Testis (tissue), 3 donors: Measurements from ENCODE around the gene BEND3. TPM values are rescaled to one million over a fixed set of nuclear protein-coding genes. Genes with fewer than 3 reads are reported as not detected.

Experiments used
- DNase-seq: peaks from one replicate; pipeline ENCODE4 v3.0.0-alpha.2; 2019
- H3K27ac ChIP-seq, 2 donors: fragments of 200-600 bp; sonication (generic); one replicate each; pipeline ENCODE4 v1.5.1; 2019
- H3K27me3 ChIP-seq: fragments of 200-600 bp; sonication (generic); one replicate; pipeline ENCODE4 v1.5.1; 2019
- H3K36me3 ChIP-seq: fragments of 200-600 bp; sonication (generic); one replicate; pipeline ENCODE4 v1.5.1; 2017; ENCODE audit warnings: low read depth; ENCODE audit errors: missing control alignments
- H3K4me1 ChIP-seq: fragments of 200-600 bp; sonication (generic); one replicate; pipeline ENCODE4 v1.5.1; 2019
- H3K4me3 ChIP-seq, 2 donors: fragments of 200-600 bp; sonication (generic); one replicate each; pipeline ENCODE4 v1.5.1; 2017 to 2019
- H3K9me3 ChIP-seq: fragments of 200-600 bp; sonication (generic); one replicate; pipeline ENCODE4 v1.5.1; 2017
- CTCF ChIP-seq, 3 experiments: fragments of 450-650 bp in 2 of 3; fragments of 200-600 bp in 1 of 3; sonication (generic) in 1 of 3; IDR thresholded peaks; one replicate each; pipeline ENCODE4 v1.5.1; 2016 to 2019; ENCODE audit warnings: antibody characterized with exemption in 3 of 3, mild to moderate bottlenecking in 2 of 3, moderate library complexity in 1 of 3
- POLR2A ChIP-seq: fragments of 450-650 bp; IDR thresholded peaks from one replicate; pipeline ENCODE4 v1.6.1; 2017; ENCODE audit warnings: antibody characterized with exemption, mild to moderate bottlenecking, moderate library complexity
- WGBS, 2 donors: methylation state at CpG; one replicate each; pipeline ENCODE4 v1.1.5; 2018; 5-methylcytosine and 5-hydroxymethylcytosine counted together
- intact Hi-C: fragments of 100-400 bp; cut with DNase I; formaldehyde crosslinking; loops from one replicate; pipeline ENCODE4 v1.15.1; 2023; ENCODE audit warnings: low total_unique reads
- polyA plus RNA-seq: library from polyadenylated mRNA; stranded (reverse); fragments of 350-450 nt; fragmentation: Illumina TruSeq; extraction: RNeasy Lipid Tissue Mini Kit (QIAGEN cat#74804); gene quantifications from one replicate; pipeline ENCODE4 v1.2.3, GENCODE V29; 2014; ENCODE audit warnings: low read depth, low replicate concordance; ENCODE audit not compliant: insufficient read depth
- total RNA-seq, 2 donors: library from RNA; depleted of rRNA; stranded (reverse); fragments of >200 nt; gene quantifications; one replicate each; pipeline ENCODE4 v1.2.3, GENCODE V29; 2016

BEND3 gene
- total and polyA plus RNA-seq, 3 donors from 2014 or later = 3.7 to 7.6 (median 6.9) TPM

- Histone ChIP-seq H3K9me3 (no peaks in the 10 kb centered on the region), H3K27me3 (no peaks in the 10 kb centered on the region), H3K4me1 (peaks cover 6% of the 10 kb centered on the region), H3K4me3 (no peak overlapping the region), H3K36me3 (no peaks in the 10 kb centered on the region), H3K27ac (no peak overlapping the region)
- TF ChIP-seq CTCF (IDR thresholded peaks at IDR 0.05) (no peak), POLR2A (no peak)
- WGBS, 2 donors = 79 to 99% methylated on average over 3 of the region's 3 CpGs
- intact Hi-C loops = no loop called here
- no peak for DNase-seq
Observed at GRCh38 chr6:107062691-107063090, 52.6 kb downstream of the BEND3 start.

- H3K4me3 ChIP-seq = no peak overlapping the region
- no peaks in the 10 kb centered on the region for H3K9me3 ChIP-seq
- intact Hi-C loops = no loop called here
- H3K27me3 ChIP-seq = no peaks in the 10 kb centered on the region
- TF ChIP-seq POLR2A (no peak), CTCF (IDR thresholded peaks at IDR 0.05) (no peak)
- no peak for DNase-seq
- peaks cover 6% of the 10 kb centered on the region for H3K4me1 ChIP-seq
- H3K27ac ChIP-seq = no peak overlapping the region
- WGBS, 2 donors = 62 to 65% methylated on average over 13 to 14 of the region's 14 CpGs
- no peaks in the 10 kb centered on the region for H3K36me3 ChIP-seq
Observed at GRCh38 chr6:107061125-107062020, 53.9 kb downstream of the BEND3 start.

GRCh38 chr6:107060704-107061103 lies 54.6 kb downstream of the BEND3 start:
- WGBS, 2 donors = 83 to 84% methylated on average over 6 of the region's 6 CpGs
- TF ChIP-seq CTCF (IDR thresholded peaks at IDR 0.05) (no peak), POLR2A (no peak)
- Histone ChIP-seq H3K27me3 (no peaks in the 10 kb centered on the region), H3K4me1 (peaks cover 6% of the 10 kb centered on the region), H3K9me3 (no peaks in the 10 kb centered on the region), H3K4me3 (no peak overlapping the region), H3K36me3 (no peaks in the 10 kb centered on the region), H3K27ac (no peak overlapping the region)
- DNase-seq = no peak
- intact Hi-C loops = no loop called here

- TF ChIP-seq CTCF (IDR thresholded peaks at IDR 0.05) = no peak
- no peak for TF ChIP-seq POLR2A
- H3K27me3 ChIP-seq = no peaks in the 10 kb centered on the region
- H3K27ac ChIP-seq = no peak overlapping the region
- H3K4me3 ChIP-seq = no peak overlapping the region
- no peaks in the 10 kb centered on the region for H3K36me3 ChIP-seq
- H3K9me3 ChIP-seq = no peaks in the 10 kb centered on the region
- intact Hi-C loops = no loop called here
- 71 to 84% methylated on average over 4 of the region's 4 CpGs for WGBS, 2 donors
- H3K4me1 ChIP-seq = peaks cover 3% of the 10 kb centered on the region
- DNase-seq = no peak
Observed at GRCh38 chr6:107059606-107060005, 55.7 kb downstream of the BEND3 start.

GRCh38 chr6:107057679-107058078 lies 57.6 kb downstream of the BEND3 start:
- Histone ChIP-seq H3K4me1 (no peaks in the 10 kb centered on the region), H3K27ac (no peak overlapping the region), H3K27me3 (no peaks in the 10 kb centered on the region), H3K9me3 (no peaks in the 10 kb centered on the region), H3K36me3 (no peaks in the 10 kb centered on the region), H3K4me3 (no peak overlapping the region)
- no peak for TF ChIP-seq CTCF (IDR thresholded peaks at IDR 0.05)
- WGBS, 2 donors = 72 to 86% methylated on average over 2 of the region's 2 CpGs
- intact Hi-C loops = no loop called here
- DNase-seq = no peak
